NCI-H1694 treated with DMSO at 0.1 percent for 48 hours (cell line): Measurements from ENCODE around the gene DDX46.
A peak's percentile ranks its signal among the peaks of the same experiment; 100 is the strongest.
"Not testable (repeated sequence)": the region's sequence is repeated elsewhere in the genome, so short reads cannot be mapped to it uniquely, and the experiment has no call there.

Experiments
- DNase-seq: peaks from one replicate; lab custom pipeline; 2025; lab: John Stamatoyannopoulos, UW

The DDX46 gene, protein sequence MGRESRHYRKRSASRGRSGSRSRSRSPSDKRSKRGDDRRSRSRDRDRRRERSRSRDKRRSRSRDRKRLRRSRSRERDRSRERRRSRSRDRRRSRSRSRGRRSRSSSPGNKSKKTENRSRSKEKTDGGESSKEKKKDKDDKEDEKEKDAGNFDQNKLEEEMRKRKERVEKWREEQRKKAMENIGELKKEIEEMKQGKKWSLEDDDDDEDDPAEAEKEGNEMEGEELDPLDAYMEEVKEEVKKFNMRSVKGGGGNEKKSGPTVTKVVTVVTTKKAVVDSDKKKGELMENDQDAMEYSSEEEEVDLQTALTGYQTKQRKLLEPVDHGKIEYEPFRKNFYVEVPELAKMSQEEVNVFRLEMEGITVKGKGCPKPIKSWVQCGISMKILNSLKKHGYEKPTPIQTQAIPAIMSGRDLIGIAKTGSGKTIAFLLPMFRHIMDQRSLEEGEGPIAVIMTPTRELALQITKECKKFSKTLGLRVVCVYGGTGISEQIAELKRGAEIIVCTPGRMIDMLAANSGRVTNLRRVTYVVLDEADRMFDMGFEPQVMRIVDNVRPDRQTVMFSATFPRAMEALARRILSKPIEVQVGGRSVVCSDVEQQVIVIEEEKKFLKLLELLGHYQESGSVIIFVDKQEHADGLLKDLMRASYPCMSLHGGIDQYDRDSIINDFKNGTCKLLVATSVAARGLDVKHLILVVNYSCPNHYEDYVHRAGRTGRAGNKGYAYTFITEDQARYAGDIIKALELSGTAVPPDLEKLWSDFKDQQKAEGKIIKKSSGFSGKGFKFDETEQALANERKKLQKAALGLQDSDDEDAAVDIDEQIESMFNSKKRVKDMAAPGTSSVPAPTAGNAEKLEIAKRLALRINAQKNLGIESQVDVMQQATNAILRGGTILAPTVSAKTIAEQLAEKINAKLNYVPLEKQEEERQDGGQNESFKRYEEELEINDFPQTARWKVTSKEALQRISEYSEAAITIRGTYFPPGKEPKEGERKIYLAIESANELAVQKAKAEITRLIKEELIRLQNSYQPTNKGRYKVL

DNA sequence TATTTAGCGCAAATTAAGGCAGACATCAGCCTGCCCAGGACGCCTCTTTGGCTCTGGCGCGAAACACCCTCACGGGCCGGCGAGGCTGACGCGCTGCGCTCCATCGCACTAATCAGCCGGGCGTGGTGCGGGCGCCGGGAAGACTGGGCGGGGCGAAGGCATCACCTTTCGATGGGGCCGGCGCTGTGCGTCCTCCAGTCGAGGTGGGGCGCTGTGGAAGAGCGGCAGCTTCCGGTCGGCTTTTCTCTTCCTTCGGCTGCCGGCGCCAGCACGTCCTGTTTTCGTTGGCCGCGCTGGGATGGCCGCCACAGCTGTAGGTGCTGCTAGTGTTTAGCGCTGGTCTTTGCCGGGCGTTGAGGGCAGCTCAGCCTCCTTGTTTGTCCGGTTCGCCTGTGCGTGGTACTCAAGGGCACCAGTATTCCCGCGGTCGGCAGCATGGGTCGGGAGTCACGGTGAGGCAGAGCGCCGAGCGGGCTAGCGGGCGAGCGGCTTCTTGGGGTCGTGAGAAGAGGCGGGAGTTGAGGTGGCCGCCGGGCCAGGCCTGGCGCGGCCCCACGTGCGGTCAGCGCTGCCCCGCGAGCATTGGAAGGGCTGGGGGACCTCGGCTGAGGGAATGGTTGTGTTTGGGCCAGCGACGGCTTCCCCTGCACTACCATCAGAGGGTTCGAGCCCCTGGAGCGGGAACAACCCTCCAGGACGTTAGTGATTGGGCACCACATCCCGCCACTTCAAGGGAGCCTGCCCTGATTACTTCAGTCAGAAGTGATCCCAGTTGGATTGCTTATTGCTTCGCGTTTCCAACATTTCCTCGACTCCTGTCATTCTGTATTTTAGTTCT is at the start of gene DDX46:
Gene DDX46 (plus strand): TSS at position 276 of the 838 bp plus-strand sequence. CDS start 160 bp downstream, at position 436.
- DNase-seq: peak; percentile 86

DNA sequence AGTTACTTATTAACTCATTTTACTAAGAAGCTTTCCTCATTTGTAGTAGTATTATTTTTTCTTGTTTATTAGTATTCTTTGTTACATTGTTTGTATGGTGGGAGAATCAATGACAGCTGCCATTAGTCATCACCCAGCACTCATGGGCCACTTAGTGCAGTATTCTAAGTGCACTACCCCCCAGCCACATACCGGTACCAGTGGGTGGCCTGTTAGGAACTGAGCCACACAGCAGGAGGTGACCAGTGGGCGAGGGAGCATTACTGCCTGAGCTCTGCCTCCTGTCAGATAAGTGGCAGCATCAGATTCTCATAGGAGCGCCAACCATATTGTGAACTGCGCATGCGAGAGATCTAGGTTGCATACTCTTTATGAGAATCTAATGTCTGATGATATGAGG is 44.5 kb upstream of the DDX46 start:
- no peak for DNase-seq

DNA sequence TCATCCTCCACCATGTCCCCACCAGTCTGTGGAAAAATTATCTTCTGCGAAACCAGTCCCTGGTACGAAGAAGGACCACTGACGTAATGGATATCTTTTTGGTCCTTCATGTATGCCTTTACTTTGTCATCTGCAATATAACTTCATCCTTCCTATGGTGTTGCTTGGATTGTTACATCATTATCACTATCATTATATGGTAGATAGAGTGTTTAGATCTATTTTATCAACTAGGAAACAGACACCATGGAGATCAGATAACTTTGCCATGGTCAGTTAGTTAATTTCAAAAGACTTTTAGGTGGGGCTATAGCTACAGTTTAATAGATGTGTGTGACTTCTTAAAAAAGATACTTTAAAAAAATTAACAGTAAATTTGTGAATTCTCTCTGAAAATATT is 44.0 kb upstream of the DDX46 start:
- no peak for DNase-seq

DNA sequence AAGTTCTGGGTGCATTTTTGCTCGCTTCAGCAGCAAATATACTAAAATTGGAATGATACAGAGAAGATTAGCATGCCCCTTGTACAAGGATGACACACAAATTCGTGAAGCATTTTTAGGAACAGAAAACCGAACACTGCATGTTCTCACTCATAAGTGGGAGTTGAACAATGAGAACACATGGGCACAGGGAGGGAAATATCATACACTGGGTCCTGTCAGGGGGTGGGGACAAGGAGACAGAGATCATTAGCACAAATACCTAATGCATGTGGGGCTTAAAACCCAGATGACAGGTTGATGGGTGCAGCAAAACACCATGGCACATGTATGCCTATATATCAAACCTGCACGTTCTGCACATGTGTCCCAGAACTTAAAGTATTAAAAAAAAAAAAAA is 43.1 kb upstream of the DDX46 start:
- DNase-seq: not testable (repeated sequence)

DNA sequence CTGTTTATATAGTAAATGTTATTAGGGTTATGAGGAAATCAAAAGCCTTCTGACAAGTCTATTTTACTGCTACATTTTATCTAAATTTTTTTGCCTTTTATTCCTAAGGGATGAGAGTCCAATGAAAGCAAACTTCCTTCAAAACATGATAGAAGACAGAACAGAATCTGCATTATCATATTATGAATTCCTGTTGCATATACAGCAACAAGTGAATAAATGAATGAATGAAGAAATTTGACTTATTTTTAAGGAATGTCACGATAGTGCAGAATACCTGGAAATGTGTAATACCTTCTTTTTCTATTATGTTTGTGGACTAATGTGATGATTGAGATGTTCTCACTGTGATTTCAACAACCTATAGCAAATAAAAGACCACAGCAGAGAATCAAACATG is 33.7 kb upstream of the DDX46 start:
- DNase-seq: no peak

DNA sequence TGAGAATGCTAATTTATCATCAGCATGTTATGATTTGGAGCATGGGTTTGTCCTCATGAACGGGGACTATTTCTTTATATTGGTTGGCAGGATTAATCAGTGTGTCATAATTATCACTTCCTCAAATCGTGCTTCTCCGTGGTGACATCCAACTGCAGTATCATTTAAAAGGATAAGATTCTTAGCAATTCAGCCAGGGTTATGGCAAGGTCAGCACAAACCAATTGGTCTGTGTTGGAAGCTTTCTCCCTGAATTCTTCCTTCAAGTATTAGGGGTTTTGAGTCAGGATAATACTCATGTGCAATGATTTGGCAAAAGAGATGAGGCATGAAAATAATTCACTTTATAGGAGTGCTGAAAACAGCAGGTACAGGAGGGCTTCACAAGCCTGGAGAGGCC is 25.8 kb upstream of the DDX46 start:
- no peak for DNase-seq

DNA sequence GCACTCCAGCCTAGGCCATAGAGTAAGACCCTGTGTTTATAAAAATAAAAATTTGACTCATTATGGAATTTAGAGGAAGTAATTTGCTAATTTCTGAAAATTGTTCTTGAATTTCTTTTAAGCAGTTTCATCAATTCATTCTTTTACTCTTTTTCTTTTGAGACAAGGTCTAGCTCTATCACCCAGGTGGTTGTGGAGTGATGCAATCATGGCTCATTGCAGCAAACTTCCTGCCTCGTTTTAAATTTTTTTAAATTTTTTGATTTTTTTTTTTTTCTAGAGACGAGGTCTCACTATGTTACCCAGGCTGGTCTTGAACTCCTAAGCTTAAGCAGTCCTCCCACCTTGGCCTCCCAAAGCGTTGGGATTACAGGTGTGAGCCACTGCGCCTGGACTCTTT is 23.3 kb upstream of the DDX46 start:
- no peak for DNase-seq

DNA sequence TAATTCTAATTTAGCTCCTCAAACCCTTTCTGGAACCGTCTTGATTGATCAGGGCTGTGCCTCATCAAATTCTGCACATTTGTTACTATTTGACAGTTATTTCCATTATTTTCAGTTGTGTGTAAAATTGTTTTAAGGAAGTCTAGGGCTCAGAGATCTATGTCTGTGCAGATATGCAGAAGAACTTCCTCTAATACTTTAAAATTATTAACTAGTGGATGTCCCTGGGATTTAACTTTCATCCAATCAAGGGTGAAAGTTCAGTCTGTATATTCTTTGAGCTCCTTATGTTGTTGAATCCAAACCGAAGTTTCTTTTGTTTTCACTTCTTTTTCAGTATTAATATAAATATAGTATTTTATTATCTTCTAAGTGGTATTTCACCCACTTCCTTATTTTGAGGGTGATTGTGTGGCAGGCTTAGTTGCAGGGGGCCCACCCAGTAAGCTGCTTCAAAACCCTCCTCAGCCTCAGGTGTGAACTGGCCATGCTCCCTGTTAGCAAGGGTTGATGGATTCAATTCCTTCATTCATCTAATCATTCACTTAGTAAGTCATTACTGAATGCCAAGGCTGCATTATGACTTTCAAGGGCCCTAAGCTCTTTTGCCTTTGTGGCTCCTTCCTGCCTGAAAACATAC is 22.3 kb upstream of the DDX46 start:
- DNase-seq: no peak

DNA sequence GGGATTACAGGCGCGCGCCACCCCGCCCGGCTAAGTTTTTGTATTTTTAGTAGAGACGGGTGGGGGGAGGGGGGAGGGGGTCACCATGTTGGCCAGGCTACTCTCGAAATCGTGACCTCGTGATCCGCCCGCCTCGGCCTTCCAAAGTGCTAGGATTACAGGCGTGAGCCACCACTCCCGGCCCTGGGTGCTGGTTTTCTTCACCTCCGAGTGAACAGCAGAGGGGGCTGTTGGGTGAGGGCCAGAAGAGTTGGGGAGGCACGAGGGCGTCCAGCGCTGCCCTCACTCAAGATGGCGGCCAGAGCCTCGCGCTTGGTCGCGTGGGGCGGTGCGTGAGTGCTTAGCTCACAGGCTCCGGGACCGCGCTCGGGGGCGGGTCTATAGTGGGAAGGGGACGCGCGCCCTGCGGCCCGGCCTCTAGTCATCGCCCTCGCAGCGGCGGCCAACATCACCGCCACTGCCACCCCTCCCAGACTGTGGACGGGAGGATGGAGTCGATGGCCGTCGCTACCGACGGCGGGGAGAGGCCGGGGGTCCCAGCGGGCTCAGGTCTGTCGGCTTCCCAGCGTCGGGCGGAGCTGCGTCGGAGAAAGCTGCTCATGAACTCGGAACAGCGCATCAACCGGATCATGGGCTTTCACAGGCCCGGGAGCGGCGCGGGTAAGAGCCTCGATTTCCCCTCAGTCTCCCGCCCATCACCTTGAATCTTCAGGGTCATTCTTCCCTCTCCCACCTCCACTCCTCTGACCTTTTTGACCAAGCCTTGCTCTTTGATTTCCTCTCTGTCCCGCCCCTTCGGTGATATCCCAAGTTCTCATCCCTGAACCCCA is 20.2 kb upstream of the DDX46 start, which contains the start of gene CAMLG:
Gene CAMLG (plus strand): TSS at position 416 of the 830 bp plus-strand sequence. CDS start 73 bp downstream, at position 489.
- peak; percentile 90 for DNase-seq

DNA sequence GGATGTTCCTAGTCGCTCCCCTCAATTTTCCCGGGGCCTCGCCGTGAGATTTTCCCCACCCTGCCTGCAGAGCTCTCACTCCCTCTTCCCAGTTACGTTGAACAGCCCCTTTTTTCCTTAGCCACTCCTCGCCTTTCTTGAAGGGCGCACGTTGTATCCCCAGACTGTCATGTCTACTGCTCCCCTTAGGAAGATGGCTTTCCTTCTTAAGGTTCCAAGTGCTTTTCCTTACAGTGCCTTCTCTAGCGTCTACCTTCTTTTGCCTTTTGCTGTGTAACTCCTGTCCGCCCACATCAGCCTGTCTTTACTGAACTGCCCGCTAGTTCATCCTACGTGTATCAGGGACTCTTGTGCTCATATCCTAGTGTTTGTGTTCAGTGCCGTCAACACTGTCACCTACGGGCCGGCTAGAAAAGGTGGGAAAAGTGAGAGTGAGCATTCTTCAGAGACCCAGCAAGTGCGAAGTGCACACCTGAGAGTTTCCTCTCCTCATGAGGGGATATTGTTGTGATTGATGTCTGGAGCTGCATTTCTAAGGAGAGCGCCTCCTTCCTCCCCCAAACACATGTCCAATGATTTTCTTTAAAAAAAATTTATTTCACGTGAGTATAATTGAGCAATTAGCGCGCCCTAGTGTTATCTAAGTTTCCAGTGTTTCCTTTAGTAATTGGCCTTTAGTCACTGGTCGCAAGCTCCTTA is 19.5 kb upstream of the DDX46 start:
- peak; percentile 25 for DNase-seq

DNA sequence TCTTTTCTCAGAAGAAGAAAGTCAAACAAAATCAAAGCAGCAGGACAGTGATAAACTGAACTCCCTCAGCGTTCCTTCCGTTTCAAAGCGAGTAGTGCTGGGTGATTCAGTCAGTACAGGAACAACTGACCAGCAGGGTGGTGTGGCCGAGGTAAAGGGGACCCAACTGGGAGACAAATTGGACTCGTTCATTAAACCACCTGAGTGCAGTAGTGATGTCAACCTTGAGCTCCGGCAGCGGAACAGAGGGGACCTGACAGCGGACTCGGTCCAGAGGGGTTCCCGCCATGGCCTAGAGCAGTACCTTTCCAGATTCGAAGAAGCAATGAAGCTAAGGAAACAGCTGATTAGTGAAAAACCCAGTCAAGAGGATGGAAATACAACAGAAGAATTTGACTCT is 17.5 kb upstream of the DDX46 start:
- DNase-seq: no peak

DNA sequence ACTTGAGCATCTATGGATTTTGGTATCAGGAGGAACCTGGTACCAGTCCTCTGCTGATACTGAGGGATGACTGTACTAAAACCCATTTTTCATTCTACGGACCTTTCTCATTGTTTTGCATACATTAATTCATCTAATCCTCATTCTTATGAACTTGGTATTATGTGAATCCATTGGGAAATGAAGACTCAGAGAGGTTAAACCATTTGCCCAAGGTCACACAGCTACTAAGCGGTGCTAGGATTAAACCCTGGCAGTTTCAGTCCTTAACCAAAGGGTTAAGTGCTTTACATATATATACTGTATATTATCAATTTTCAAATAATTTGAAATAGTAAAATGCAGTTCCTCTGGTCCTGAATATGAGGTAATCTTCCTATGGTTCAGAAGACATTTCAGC is 16.4 kb upstream of the DDX46 start:
- no peak for DNase-seq

DNA sequence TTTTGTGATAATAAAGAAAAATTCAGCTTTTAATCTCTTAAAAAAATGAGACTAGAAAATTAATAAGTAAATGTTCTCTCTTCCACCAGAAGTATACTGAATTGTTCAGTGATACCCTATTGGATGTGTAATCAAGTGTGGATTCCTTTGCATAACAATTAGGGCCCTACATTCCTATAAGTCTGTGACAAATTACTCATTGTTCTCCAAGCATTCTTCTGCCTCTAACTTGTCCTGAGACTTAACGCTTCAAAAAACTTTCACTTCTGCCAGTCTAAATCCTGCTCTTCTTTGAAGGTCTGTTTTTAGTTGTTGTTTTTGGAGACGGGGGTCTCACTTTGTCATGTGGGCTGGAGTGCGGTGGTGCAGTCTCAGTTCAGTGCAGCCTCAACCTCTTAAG is 9.2 kb upstream of the DDX46 start:
- DNase-seq: no peak

DNA sequence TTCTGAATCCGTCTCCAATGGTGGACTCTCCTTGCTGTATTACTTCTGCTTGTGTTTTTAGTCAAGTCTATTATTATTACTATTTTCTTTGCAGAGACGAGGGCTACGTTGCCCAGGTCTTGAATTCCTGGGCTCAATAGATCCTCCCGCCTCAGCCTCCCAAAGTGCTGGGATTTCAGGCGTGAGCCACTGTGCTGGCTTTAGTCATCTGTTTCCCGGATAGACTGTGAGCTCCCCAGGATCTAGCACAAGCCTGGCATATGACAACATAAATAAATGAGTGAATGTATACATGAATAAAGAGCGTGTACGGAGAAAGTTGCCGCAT is 439 bp upstream of the DDX46 start:
- DNase-seq: no peak

DNA sequence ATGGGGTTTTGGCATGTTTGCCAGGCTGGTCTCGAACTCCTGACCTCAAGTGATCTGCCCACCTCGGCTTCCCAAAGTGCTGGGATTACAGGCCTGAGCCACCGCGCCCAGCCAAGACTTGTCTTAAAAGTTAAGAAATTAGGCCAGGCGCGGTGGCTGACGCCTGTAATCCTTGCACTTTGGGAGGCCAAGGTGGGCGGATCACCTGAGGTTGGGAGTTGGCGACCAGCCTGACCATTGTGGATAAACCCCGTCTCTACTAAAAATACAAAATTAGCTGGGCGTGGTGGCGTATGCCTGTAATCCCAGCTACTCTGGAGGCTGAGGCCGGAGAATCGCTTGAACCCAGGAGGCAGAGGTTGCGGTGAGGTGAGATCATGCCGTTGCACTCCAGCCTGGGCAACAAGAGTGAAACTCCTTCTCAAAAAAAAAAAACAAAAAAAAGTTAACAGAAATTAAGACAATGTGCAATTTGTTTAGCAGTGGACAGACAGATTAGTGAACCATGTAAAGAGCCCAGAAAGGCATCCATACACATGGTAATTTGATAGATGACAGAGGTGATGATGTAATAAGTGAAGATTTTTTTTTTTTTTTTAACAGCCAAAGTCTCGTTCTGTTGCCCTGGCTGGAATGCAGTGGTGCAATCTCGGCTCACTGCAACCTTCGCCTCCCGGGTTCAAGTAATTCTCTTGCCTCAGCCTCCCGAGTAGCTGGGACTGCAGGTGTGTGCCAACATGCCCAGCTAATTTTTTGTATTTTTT is 9.1 kb downstream of the DDX46 start:
- DNase-seq: not testable (repeated sequence)

DNA sequence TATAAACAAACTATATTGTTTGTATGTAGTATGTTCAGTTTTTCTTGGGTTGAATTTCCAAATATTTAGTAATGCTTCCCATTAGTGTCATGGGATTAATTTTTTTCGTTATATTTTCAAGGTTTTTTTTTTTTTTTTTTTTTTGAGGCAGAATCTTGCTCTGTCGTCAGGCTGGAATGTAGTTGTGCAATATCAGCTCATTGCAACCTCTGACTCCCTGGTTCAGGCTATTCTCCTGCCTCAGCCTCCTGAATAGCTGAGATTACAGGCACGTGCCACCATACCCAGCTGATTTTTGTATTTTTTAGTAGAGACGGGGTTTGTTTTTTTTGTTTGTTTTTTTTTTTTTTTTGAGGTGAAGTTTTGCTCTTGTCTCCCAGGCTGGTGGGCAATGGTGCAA is 10.6 kb downstream of the DDX46 start:
- DNase-seq: no peak

DNA sequence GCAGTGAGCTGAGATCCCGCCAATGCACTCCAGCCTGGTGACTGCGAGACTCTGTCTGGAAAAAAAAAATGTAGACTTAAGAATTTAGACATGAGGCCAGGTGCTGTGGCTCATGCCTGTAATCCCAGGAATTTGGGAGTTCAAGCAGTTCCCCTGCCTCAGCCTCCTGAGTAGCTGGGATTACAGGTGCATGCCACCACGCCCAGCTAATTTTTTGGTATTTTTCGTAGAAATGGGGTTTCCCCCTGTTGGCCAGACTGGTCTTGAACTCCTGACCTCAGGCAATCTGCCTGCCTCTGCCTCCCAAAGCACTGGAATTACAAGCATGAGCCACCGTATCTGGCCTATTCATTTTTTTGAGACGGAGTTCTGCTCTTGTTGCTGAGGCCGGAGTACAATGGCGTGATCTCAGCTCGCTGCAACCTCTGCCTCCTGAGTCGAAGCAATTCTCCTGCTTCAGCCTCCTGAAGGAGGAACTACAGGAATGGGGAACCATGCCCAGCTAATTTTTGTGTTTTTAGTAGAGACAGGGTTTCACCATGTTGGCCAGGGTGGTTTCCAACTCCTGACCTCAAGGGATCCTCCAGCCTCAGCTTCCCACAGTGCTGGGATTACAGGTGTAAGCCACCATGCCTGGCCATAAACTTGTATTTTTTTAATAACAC is 14.0 kb downstream of the DDX46 start:
- DNase-seq: no peak

DNA sequence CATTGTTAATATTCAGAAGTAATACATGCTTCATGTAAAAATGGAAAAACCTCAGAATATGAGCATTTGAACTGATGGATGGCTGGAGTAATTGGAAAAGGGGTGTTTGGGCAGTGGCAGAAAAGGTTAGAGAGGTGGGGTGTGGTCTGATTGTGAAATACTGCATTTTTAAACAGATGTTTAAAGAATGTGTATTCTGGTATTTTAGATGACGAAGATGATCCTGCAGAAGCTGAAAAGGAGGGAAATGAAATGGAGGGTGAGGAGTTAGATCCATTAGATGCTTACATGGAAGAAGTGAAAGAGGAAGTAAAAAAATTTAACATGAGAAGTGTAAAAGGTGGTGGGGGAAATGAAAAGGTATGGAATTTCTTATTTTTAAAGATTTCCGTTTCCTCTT is 18.8 kb downstream of the DDX46 start:
- DNase-seq: no peak
